ENCODE results near the gene ACSM2A. TPM values are rescaled to one million over a fixed set of nuclear protein-coding genes. Genes with fewer than 3 reads are reported as not detected.
"Not testable (repeated sequence)": the region's sequence is repeated elsewhere in the genome, so short reads cannot be mapped to it uniquely, and the experiment has no call there.

Gene ACSM2A
- total RNA-seq, 1 donor from 2014 or later = not detected

- Mint-ChIP-seq H3K27ac (ENCODE audit: unreplicated experiment) (no peak overlapping the region), H3K27me3 (ENCODE audit: unreplicated experiment) (no peaks in the 10 kb centered on the region), H3K36me3 (ENCODE audit: low read depth, unreplicated experiment) (no peaks in the 10 kb centered on the region), H3K4me3 (ENCODE audit: unreplicated experiment) (no peak overlapping the region), H3K9me3 (ENCODE audit: unreplicated experiment) (no peaks in the 10 kb centered on the region), H3K4me1 (ENCODE audit: unreplicated experiment) (no peaks in the 10 kb centered on the region)
- TF ChIP-seq CTCF (IDR thresholded peaks at IDR 0.05; ENCODE audit: unreplicated experiment) = no peak
- DNase-seq (ENCODE audit: low spot score) = no peak
Measured at GRCh38 chr16:20430948-20431347, 20.4 kb upstream of the ACSM2A start.

GRCh38 chr16:20438950-20439349 is 12.4 kb upstream of the ACSM2A start:
- not testable (repeated sequence) for H3K36me3 Mint-ChIP-seq (ENCODE audit: low read depth, unreplicated experiment); H3K4me3 Mint-ChIP-seq (ENCODE audit: unreplicated experiment); DNase-seq (ENCODE audit: low spot score); H3K27ac Mint-ChIP-seq (ENCODE audit: unreplicated experiment); H3K27me3 Mint-ChIP-seq (ENCODE audit: unreplicated experiment); H3K9me3 Mint-ChIP-seq (ENCODE audit: unreplicated experiment); H3K4me1 Mint-ChIP-seq (ENCODE audit: unreplicated experiment)

- H3K27me3 Mint-ChIP-seq (ENCODE audit: unreplicated experiment); H3K36me3 Mint-ChIP-seq (ENCODE audit: low read depth, unreplicated experiment); H3K4me3 Mint-ChIP-seq (ENCODE audit: unreplicated experiment); H3K27ac Mint-ChIP-seq (ENCODE audit: unreplicated experiment); H3K9me3 Mint-ChIP-seq (ENCODE audit: unreplicated experiment); H3K4me1 Mint-ChIP-seq (ENCODE audit: unreplicated experiment); DNase-seq (ENCODE audit: low spot score): not testable (repeated sequence)
Measured at GRCh38 chr16:20439820-20440231, 11.5 kb upstream of the ACSM2A start.

GRCh38 chr16:20440731-20441130 is 10.6 kb upstream of the ACSM2A start:
- H3K36me3 Mint-ChIP-seq (ENCODE audit: low read depth, unreplicated experiment); H3K27ac Mint-ChIP-seq (ENCODE audit: unreplicated experiment); H3K27me3 Mint-ChIP-seq (ENCODE audit: unreplicated experiment); H3K4me3 Mint-ChIP-seq (ENCODE audit: unreplicated experiment); DNase-seq (ENCODE audit: low spot score); H3K9me3 Mint-ChIP-seq (ENCODE audit: unreplicated experiment); H3K4me1 Mint-ChIP-seq (ENCODE audit: unreplicated experiment): not testable (repeated sequence)

GRCh38 chr16:20441191-20441590 is 10.1 kb upstream of the ACSM2A start:
- H3K4me3 Mint-ChIP-seq (ENCODE audit: unreplicated experiment) = no peak overlapping the region
- no peaks in the 10 kb centered on the region for H3K9me3 Mint-ChIP-seq (ENCODE audit: unreplicated experiment)
- H3K36me3 Mint-ChIP-seq (ENCODE audit: low read depth, unreplicated experiment) = no peaks in the 10 kb centered on the region
- H3K4me1 Mint-ChIP-seq (ENCODE audit: unreplicated experiment) = no peaks in the 10 kb centered on the region
- no peak for DNase-seq (ENCODE audit: low spot score)
- H3K27ac Mint-ChIP-seq (ENCODE audit: unreplicated experiment) = no peak overlapping the region
- TF ChIP-seq CTCF (IDR thresholded peaks at IDR 0.05; ENCODE audit: unreplicated experiment) = no peak
- H3K27me3 Mint-ChIP-seq (ENCODE audit: unreplicated experiment) = no peaks in the 10 kb centered on the region

- not testable (repeated sequence) for H3K4me3 Mint-ChIP-seq (ENCODE audit: unreplicated experiment); H3K9me3 Mint-ChIP-seq (ENCODE audit: unreplicated experiment); H3K36me3 Mint-ChIP-seq (ENCODE audit: low read depth, unreplicated experiment); H3K27ac Mint-ChIP-seq (ENCODE audit: unreplicated experiment); DNase-seq (ENCODE audit: low spot score); H3K4me1 Mint-ChIP-seq (ENCODE audit: unreplicated experiment); H3K27me3 Mint-ChIP-seq (ENCODE audit: unreplicated experiment)
Measured at GRCh38 chr16:20441859-20442258, 9.5 kb upstream of the ACSM2A start.

- H3K4me3 Mint-ChIP-seq (ENCODE audit: unreplicated experiment); DNase-seq (ENCODE audit: low spot score); H3K4me1 Mint-ChIP-seq (ENCODE audit: unreplicated experiment); H3K27me3 Mint-ChIP-seq (ENCODE audit: unreplicated experiment); H3K36me3 Mint-ChIP-seq (ENCODE audit: low read depth, unreplicated experiment); H3K9me3 Mint-ChIP-seq (ENCODE audit: unreplicated experiment); H3K27ac Mint-ChIP-seq (ENCODE audit: unreplicated experiment): not testable (repeated sequence)
Measured at GRCh38 chr16:20446652-20447393, 4.5 kb upstream of the ACSM2A start.

- not testable (repeated sequence) for H3K4me3 Mint-ChIP-seq (ENCODE audit: unreplicated experiment); H3K36me3 Mint-ChIP-seq (ENCODE audit: low read depth, unreplicated experiment); DNase-seq (ENCODE audit: low spot score); H3K9me3 Mint-ChIP-seq (ENCODE audit: unreplicated experiment); H3K27me3 Mint-ChIP-seq (ENCODE audit: unreplicated experiment); H3K27ac Mint-ChIP-seq (ENCODE audit: unreplicated experiment); H3K4me1 Mint-ChIP-seq (ENCODE audit: unreplicated experiment)
Measured at GRCh38 chr16:20453633-20454032, 2.3 kb downstream of the ACSM2A start.

- not testable (repeated sequence) for DNase-seq (ENCODE audit: low spot score); H3K4me1 Mint-ChIP-seq (ENCODE audit: unreplicated experiment); H3K9me3 Mint-ChIP-seq (ENCODE audit: unreplicated experiment); H3K4me3 Mint-ChIP-seq (ENCODE audit: unreplicated experiment); H3K27me3 Mint-ChIP-seq (ENCODE audit: unreplicated experiment); H3K36me3 Mint-ChIP-seq (ENCODE audit: low read depth, unreplicated experiment); H3K27ac Mint-ChIP-seq (ENCODE audit: unreplicated experiment)
Measured at GRCh38 chr16:20459227-20459626, 7.9 kb downstream of the ACSM2A start.

GRCh38 chr16:20460313-20460712 is 9.0 kb downstream of the ACSM2A start:
- H3K36me3 Mint-ChIP-seq (ENCODE audit: low read depth, unreplicated experiment); H3K9me3 Mint-ChIP-seq (ENCODE audit: unreplicated experiment); DNase-seq (ENCODE audit: low spot score); H3K4me3 Mint-ChIP-seq (ENCODE audit: unreplicated experiment); H3K4me1 Mint-ChIP-seq (ENCODE audit: unreplicated experiment); H3K27ac Mint-ChIP-seq (ENCODE audit: unreplicated experiment); H3K27me3 Mint-ChIP-seq (ENCODE audit: unreplicated experiment): not testable (repeated sequence)

GRCh38 chr16:20468954-20469353 is 17.6 kb downstream of the ACSM2A start:
- not testable (repeated sequence) for H3K4me3 Mint-ChIP-seq (ENCODE audit: unreplicated experiment); H3K4me1 Mint-ChIP-seq (ENCODE audit: unreplicated experiment); DNase-seq (ENCODE audit: low spot score); H3K27ac Mint-ChIP-seq (ENCODE audit: unreplicated experiment); H3K36me3 Mint-ChIP-seq (ENCODE audit: low read depth, unreplicated experiment); H3K9me3 Mint-ChIP-seq (ENCODE audit: unreplicated experiment); H3K27me3 Mint-ChIP-seq (ENCODE audit: unreplicated experiment)
